Stimulated activated naive CD8-positive, alpha-beta T cell treated with anti-CD3 and anti-CD28 coated beads, Interleukin-15, amount 100 ng/mL, for 72 hours (primary cell): Measurements from ENCODE around the gene CSNK2A1.

Experiments
- ATAC-seq: fragments of 150-1000 bp; cut with Tn5 transposase; 2 replicates; pipeline ENCODE4 v1.10.0; 2021; ENCODE audit warnings: mild to moderate bottlenecking, moderate library complexity
- DNase-seq, 2 donors: peaks; one replicate each; pipeline ENCODE4 v3.0.0; 2021 to 2022
- H3K27ac Mint-ChIP-seq, 2 donors: one replicate each; pipeline ENCODE4 v1.8.0; 2022; ENCODE audit warnings: mild to moderate bottlenecking in 2 of 2, mixed read lengths in 2 of 2, moderate library complexity in 2 of 2
- H3K27me3 Mint-ChIP-seq: one replicate; pipeline ENCODE4 v1.8.0; 2022; ENCODE audit warnings: mixed read lengths
- H3K4me1 Mint-ChIP-seq: one replicate; pipeline ENCODE4 v1.8.0; 2022; ENCODE audit warnings: mild to moderate bottlenecking, mixed read lengths
- H3K4me3 Mint-ChIP-seq, 2 donors: one replicate each; pipeline ENCODE4 v1.8.0; 2022; ENCODE audit warnings: mild to moderate bottlenecking in 2 of 2, mixed read lengths in 2 of 2, moderate library complexity in 1 of 2
- H3K9me3 Mint-ChIP-seq, 2 donors: one replicate each; pipeline ENCODE4 v1.8.0; 2022; ENCODE audit warnings: mixed read lengths in 2 of 2

Gene CSNK2A1

DNA sequence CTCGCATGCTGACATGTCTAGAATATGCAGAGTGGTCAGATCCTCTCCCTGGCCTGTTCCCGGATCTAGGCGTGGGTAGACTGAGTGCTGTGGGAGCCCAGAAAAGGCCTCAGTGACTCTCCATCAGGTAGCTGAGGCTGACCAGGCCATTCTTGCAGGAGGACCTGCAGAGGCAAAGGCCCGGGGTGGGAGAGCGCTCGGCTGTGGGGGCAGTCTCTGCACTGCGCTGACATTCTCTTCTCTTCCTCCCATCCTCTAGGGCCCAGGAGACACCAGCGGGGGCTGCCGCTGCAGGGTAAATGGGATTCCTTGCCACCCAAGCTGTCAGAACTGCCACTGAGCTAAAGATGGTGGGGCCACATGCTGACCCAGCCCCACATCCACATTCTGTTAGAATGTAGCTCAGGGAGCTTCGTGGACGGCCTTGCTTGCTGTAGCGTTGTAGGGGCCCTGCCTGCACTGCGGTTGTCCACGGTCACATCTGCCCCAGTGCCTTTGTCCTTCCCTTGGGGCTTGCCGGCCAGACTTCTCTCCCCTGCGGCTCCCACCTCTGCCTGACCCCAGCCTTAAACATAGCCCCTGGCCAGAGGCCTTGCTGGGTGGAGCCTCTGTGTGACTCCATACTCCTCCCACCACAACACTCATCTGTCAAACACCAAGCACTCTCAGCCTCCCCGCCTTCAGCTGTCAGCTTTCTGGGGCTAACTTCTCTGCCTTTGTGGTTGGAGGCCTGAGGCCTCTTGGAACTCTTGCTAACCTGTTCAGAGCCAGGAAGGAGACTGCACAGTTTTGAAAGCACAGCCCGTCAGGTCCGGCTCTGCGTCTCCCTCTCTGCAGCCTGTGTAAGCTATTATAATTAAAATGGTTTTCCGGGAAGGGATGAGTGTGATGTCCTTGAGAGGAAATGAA, 113.2 kb downstream of the CSNK2A1 start:
- peaks cover 69% of the 10 kb centered on the region for H3K4me1 Mint-ChIP-seq
- no peak overlapping the region for H3K4me3 Mint-ChIP-seq
- no peaks in the 10 kb centered on the region for H3K9me3 Mint-ChIP-seq
- no peaks in the 10 kb centered on the region for H3K27me3 Mint-ChIP-seq
- no peak overlapping the region for H3K27ac Mint-ChIP-seq
- no peak for ATAC-seq
- DNase-seq, result no peak

DNA sequence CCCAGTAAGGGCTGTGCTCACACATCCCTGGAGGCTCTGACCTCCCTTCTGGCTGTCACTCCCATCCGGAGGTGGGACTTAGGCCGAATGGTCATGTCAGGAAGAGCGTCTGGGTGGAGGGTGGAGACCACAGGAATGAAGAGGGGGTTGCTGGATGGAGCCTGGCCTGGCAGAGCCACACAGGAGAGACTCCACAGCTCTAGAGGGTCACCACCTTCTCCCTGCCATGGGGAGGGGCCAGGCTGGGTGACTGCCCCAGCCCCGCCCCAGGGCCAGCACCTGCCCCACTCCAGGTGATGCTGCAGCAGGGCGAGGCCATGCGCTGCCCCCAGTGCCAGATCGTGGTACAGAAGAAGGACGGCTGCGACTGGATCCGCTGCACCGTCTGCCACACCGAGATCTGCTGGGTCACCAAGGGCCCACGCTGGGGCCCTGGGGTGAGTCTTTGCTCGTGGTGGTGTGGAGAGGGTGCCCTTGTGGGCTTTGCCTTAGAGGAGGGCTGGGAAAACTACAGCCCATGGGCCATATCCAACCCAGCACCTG, 114.9 kb downstream of the CSNK2A1 start:
- Mint-ChIP-seq H3K27me3 (no peaks in the 10 kb centered on the region), H3K9me3 (no peaks in the 10 kb centered on the region), H3K27ac (peak overlapping the region; percentile 79 to 94), H3K4me3 (no peak overlapping the region), H3K4me1 (peaks cover 60% of the 10 kb centered on the region)
- ATAC-seq (no peak), DNase-seq (no peak)

DNA sequence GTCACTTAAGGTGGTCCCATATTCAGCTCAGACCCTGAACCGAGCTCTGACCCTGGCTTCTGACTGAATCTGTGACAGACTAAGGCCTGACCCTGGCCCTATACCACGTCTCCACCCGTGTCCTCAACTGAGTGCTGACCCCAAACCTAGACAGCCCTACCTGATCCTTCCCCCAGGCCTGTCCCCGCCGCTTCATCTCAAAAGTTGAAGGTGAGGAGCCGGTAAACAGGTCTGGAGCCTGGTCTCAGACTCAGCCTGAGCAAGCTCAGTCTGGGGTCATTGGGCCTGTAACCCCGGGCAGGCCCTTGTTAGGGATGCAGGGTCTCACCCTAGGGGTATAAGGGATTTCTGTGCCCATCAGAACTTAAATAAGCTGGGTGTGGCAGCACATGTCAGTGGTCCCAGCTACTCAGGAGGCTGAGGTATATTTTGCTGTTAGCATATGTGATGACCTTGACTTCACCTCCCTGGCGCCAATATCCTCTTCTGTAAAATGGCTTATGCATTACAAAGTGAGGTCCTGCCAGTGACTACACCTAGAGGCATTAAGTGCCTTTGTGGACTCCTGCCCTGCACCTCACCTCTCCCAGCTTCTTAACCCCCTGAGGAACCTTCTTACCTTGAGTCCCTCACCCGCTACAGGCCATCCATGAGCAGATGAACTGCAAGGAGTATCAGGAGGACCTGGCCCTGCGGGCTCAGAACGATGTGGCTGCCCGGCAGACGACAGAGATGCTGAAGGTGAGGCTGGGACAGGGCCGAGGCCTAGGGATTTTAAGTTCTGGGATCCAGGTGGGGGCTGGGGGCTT, 115.5 kb downstream of the CSNK2A1 start:
- Mint-ChIP-seq H3K27ac (peak overlapping the region in 1 of 2 donors; percentile 94), H3K4me1 (peaks cover 54% of the 10 kb centered on the region), H3K9me3 (no peaks in the 10 kb centered on the region), H3K27me3 (no peaks in the 10 kb centered on the region), H3K4me3 (peak overlapping the region in 1 of 2 donors; percentile 15)
- DNase-seq, result no peak
- ATAC-seq, result no peak

DNA sequence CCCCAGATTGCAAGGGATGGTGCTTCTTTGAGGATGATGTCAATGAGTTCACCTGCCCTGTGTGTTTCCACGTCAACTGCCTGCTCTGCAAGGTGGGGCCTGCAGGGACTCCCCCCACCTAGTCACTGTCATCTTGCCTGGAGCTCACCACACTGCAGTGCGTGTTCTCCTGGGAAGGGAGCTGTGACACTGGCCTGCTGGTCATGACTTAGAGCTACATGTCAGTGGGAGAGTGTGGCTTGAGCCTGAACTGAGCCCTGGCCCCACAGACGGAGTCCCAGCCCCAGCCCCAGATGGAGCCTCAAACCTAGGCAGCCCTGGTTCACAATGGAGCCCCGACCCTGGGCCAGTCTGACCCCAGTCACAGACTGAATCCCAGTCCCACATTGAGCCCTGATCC, 116.2 kb downstream of the CSNK2A1 start:
- Mint-ChIP-seq H3K27ac (peak overlapping the region in 1 of 2 donors; percentile 72), H3K4me1 (peaks cover 47% of the 10 kb centered on the region), H3K4me3 (no peak overlapping the region), H3K27me3 (no peaks in the 10 kb centered on the region), H3K9me3 (no peaks in the 10 kb centered on the region)
- no peak for ATAC-seq
- DNase-seq, result no peak

DNA sequence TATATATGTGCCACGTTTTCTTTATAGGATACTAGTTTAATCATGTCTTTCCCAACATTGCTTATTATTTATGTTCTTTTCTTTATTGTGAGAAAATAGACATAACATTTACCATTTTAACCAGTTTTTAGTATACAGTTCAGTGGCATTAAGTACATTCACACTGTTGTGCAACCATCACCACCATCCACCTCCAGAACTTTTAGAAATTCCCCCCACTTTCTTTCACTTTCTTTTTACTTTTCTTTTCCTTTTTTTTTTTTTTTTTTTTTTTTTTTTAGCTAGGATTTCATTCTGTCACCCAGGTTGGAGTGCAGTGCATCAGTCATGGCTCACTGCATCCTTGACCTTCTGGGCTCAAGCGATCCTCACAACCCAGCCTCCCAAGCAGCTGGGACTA, 117.0 kb downstream of the CSNK2A1 start:
- ATAC-seq, result no peak
- Mint-ChIP-seq H3K27me3 (no peaks in the 10 kb centered on the region), H3K27ac (no peak overlapping the region), H3K4me1 (peaks cover 47% of the 10 kb centered on the region), H3K9me3 (no peaks in the 10 kb centered on the region), H3K4me3 (no peak overlapping the region)
- DNase-seq, result no peak
